Neural cell (in vitro differentiated cells): ENCODE results near the gene AATK. TPM values are rescaled to one million over a fixed set of nuclear protein-coding genes. Genes with fewer than 3 reads are reported as not detected.

Source experiments
- H2AFZ ChIP-seq: fragments of 200-600, 300-800 bp; sonication (generic), shearing (Covaris generic); 2 replicates; pipeline ENCODE4 v1.6.0; 2014; ENCODE audit warnings: low read depth, mild to moderate bottlenecking, antibody characterized with exemption, low read length, moderate library complexity
- H3F3A ChIP-seq: fragments of 200-600 bp; shearing (Covaris generic); 2 replicates; pipeline ENCODE4 v1.6.1; 2016; ENCODE audit warnings: mild to moderate bottlenecking, moderate library complexity, mixed read lengths, antibody characterized with exemption, low read length; ENCODE audit not compliant: insufficient read depth, poor library complexity, severe bottlenecking
- H3K27ac ChIP-seq: fragments of 200-600, 300-800 bp; sonication (generic), shearing (Covaris generic); 2 replicates; pipeline ENCODE4 v1.5.1; 2014; ENCODE audit warnings: mild to moderate bottlenecking, low read length, moderate library complexity
- H3K27me3 ChIP-seq: fragments of 300-800, 200-600 bp; sonication (generic), shearing (Covaris generic); 2 replicates; pipeline ENCODE4 v1.6.0; 2014; ENCODE audit warnings: mild to moderate bottlenecking, low read depth, low read length, moderate library complexity; ENCODE audit not compliant: insufficient read depth
- H3K36me3 ChIP-seq: fragments of 300-800, 200-600 bp; sonication (generic), shearing (Covaris generic); 2 replicates; pipeline ENCODE4 v1.5.1; 2014; ENCODE audit warnings: mild to moderate bottlenecking, antibody characterized with exemption, low read length, moderate library complexity; ENCODE audit not compliant: insufficient read depth
- H3K4me2 ChIP-seq: fragments of 300-800, 200-600 bp; sonication (generic), shearing (Covaris generic); 2 replicates; pipeline ENCODE4 v1.6.0; 2014; ENCODE audit warnings: mild to moderate bottlenecking, low read length
- H3K4me3 ChIP-seq: fragments of 300-800, 200-600 bp; sonication (generic), shearing (Covaris generic); 2 replicates; pipeline ENCODE4 v1.5.1; 2014; ENCODE audit warnings: mild to moderate bottlenecking, low read length, moderate library complexity
- H3K79me2 ChIP-seq: fragments of 200-600 bp; shearing (Covaris generic); replicated peaks from 2 replicates; pipeline ENCODE4 v1.6.0; 2014; ENCODE audit warnings: mild to moderate bottlenecking, low read length, moderate library complexity; ENCODE audit not compliant: insufficient read depth
- H3K9ac ChIP-seq: fragments of 300-800, 200-600 bp; sonication (generic), shearing (Covaris generic); 2 replicates; pipeline ENCODE4 v1.6.1; 2016; ENCODE audit warnings: mild to moderate bottlenecking, low read length, mixed read lengths
- H3K9me2 ChIP-seq: fragments of 200-600 bp; shearing (Covaris generic); 2 replicates; pipeline ENCODE4 v1.6.1; 2016; ENCODE audit warnings: mild to moderate bottlenecking, low read length, mixed read lengths; ENCODE audit not compliant: insufficient read depth
- H3K9me3 ChIP-seq: fragments of 200-600, 300-800 bp; sonication (generic), shearing (Covaris generic); 2 replicates; pipeline ENCODE4 v1.6.1; 2016; ENCODE audit warnings: mild to moderate bottlenecking, mixed run types, low read length, moderate library complexity, mixed read lengths
- H4K20me1 ChIP-seq: fragments of 200-600 bp; shearing (Covaris generic); 2 replicates; pipeline ENCODE4 v1.6.1; 2016; ENCODE audit warnings: mild to moderate bottlenecking, mixed run types; ENCODE audit not compliant: insufficient read depth
- CTCF ChIP-seq: fragments of 450-650 bp; IDR thresholded peaks from 2 replicates; pipeline ENCODE4 v1.5.1; 2014; ENCODE audit warnings: antibody characterized with exemption, mild to moderate bottlenecking, moderate library complexity; ENCODE audit not compliant: poor library complexity, severe bottlenecking
- EP300 ChIP-seq: fragments of 450-650 bp; conservative IDR thresholded peaks from 2 replicates; pipeline ENCODE4 v1.6.1; 2014; ENCODE audit warnings: antibody characterized with exemption, mild to moderate bottlenecking, moderate library complexity; ENCODE audit not compliant: poor library complexity, severe bottlenecking
- EZH2 ChIP-seq: fragments of 200-600, 300-800 bp; shearing (Covaris generic), sonication (generic); IDR thresholded peaks from 2 replicates; pipeline ENCODE4 v1.6.1; 2014; ENCODE audit warnings: antibody characterized with exemption, low read length, borderline replicate concordance, mild to moderate bottlenecking; ENCODE audit not compliant: insufficient read depth, poor library complexity, severe bottlenecking
- MXI1 ChIP-seq: fragments of 450-650 bp; conservative IDR thresholded peaks from 2 replicates; pipeline ENCODE4 v1.6.1; 2014; ENCODE audit warnings: antibody characterized with exemption, mild to moderate bottlenecking; ENCODE audit not compliant: poor library complexity, severe bottlenecking
- POLR2AphosphoS5 ChIP-seq: IDR thresholded peaks from 2 replicates; pipeline ENCODE4 v1.6.1; 2012
- RAD21 ChIP-seq: fragments of 450-650 bp; conservative IDR thresholded peaks from 2 replicates; pipeline ENCODE4 v1.6.1; 2014; ENCODE audit warnings: antibody characterized with exemption, mild to moderate bottlenecking, moderate library complexity
- REST ChIP-seq: IDR thresholded peaks from 2 replicates; pipeline ENCODE4 v1.6.1; 2012; ENCODE audit warnings: borderline replicate concordance
- SMC3 ChIP-seq: fragments of 450-650 bp; conservative IDR thresholded peaks from 2 replicates; pipeline ENCODE4 v1.6.1; 2014; ENCODE audit warnings: antibody characterized with exemption, mild to moderate bottlenecking, moderate library complexity; ENCODE audit not compliant: poor library complexity
- TAF1 ChIP-seq: IDR thresholded peaks from 2 replicates; pipeline ENCODE4 v1.6.1; 2012; ENCODE audit warnings: low read depth
- polyA plus RNA-seq: library from polyadenylated mRNA; depleted of rRNA; stranded (reverse); fragments of >200 nt; gene quantifications from 2 replicates; pipeline ENCODE4 v1.2.3, GENCODE V29; 2014

The AATK gene
- polyA plus RNA-seq, 1 donor from 2014 or later, result 11.1 TPM

- Histone ChIP-seq H2AFZ (no peak overlapping the region), H3K9me3 (no peaks in the 10 kb centered on the region), H3K27ac (peak overlapping the region; percentile 96)
These were observed 68.7 kb downstream of the AATK start for GRCh38 chr17:81097134-81097942.

More at GRCh38 chr17:81097134-81097942, 68.7 kb downstream of the AATK start:
- Histone ChIP-seq H3K36me3 (no peaks in the 10 kb centered on the region), H3K27me3 (no peaks in the 10 kb centered on the region), H3K4me3 (peak overlapping the region; percentile 18), H4K20me1 (no peaks in the 10 kb centered on the region), H3K79me2 (no peaks in the 10 kb centered on the region), H3F3A (peaks cover 11% of the 10 kb centered on the region), H3K9ac (peak overlapping the region; percentile 78), H3K4me2 (no peak overlapping the region), H3K9me2 (no peaks in the 10 kb centered on the region)
- TF ChIP-seq POLR2AphosphoS5 (no peak), EP300 (no peak), EZH2 (no peak), MXI1 (no peak), SMC3 (peak; percentile 55), RAD21 (peak; percentile 42), REST (no peak), CTCF (peak; percentile 56), TAF1 (no peak)
